ENCODE data around the gene NIPBL.

- TF ChIP-seq POLR2AphosphoS5 (IDR thresholded peaks at IDR 0.05; ENCODE audit: low read depth, low read length) (no peak), FOSL2 (IDR thresholded peaks at IDR 0.05; ENCODE audit: borderline replicate concordance, low read depth) (no peak), GABPA (IDR thresholded peaks at IDR 0.05; ENCODE audit: low read depth) (no peak), EP300 (IDR thresholded peaks at IDR 0.05; ENCODE audit: borderline replicate concordance in 1 of 2, low read depth in 1 of 2, low read length in 1 of 2) (no peak)
These were observed 235.1 kb downstream of the NIPBL start for GRCh38 chr5:37111426-37112382.

Data from SK-N-SH (cell line).